ENCODE measurements around the gene SRXN1.
A peak's percentile ranks its signal among the peaks of the same experiment; 100 is the strongest.
"Not testable (repeated sequence)": the region's sequence is repeated elsewhere in the genome, so short reads cannot be mapped to it uniquely, and the experiment has no call there.

Gene SRXN1

DNA sequence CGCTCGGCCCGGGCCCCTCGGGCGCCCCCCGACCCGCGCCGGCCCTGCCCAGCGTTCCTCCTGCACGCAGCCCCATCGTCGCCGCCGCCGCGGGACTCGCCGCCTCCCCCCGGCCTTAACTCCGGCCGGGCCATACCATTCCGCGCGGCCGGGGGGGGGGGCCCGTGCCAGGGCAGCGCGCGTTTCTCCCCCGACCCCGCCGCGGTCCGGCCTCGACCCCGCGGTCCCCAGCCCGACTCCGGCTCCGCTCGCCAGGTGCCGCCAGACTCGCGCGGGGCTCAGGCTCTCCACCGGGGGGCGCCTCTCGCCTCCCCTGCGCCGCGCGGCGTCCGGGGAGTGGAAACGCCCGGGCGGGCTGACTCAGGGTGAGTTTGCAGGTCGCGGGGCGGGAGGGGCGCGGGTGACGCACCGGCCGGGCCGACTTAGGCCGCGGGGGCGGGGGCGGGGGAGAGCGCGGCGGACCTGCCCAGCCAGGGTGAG lies at the start of gene SRXN1:
Gene SRXN1 (minus strand): TSS at position 91 of the 480 bp plus-strand sequence. CDS start 15 bp downstream, at position 76.
- peak; percentile 62 to 79 for DNase-seq (ENCODE audit: low read depth in 2 of 2)

DNA sequence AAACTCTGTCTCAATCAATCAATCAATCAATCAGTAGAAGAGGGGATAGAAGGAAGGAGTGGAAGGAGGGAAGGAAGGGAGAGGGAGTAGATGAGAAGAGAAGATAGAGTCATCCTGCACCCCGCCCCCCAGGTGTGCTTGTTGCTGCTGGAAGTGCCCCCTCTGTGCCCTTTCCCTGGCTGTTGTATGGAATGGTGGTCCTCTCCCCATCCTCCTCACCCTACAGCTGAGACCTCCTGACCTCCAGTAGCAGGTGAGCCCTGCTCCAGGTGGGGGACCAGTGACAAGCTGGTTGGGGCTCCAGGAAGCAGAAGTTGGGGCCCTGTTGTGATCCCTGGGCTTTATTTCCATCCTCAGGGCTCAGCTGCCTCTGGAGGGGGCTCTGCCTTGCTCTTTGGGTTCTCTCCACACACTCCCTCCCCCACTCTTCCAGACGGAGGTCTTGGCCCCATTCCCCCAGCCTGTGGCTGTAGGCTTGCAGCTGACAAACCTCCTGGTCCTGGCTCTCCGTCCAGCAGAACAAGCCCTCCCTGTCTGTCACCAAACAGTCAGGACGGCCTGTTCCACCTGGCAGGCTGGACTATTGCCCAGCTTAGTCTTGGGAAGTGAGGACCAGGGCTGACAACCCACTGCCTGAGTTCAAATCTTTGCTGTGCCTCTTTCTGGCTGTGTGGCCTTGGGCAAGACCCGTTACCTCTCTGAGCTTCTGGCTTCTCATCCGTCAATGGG lies 48.6 kb upstream of the SRXN1 start:
- no peak for DNase-seq (ENCODE audit: low read depth in 2 of 2)

DNA sequence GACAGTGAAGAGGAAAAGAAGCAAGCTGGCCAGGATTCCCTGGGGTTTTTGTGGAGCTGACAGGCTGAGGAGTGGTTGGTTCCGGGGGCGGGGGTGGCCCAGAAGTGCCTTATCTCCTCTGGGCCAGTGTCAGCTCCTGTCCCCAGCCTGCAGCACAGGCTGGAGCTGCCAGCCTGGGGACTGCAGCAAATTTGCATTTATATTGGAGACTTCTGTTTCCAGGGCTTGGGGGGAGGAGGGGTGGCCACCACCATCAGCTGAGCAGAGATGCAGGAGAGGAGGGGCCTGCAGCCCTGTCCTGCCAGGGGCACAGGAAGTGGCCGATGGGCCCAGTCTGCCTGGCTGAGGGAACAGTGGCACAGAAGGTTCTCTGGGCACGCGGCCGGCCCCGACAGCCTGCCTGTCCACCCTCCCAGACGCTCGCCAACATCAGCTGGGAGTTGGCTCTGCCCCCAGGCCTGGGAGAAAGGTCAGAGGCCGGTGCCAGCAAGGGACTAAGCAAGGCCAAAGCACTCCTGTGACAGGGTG lies 46.9 kb upstream of the SRXN1 start:
- no peak for DNase-seq (ENCODE audit: low read depth in 2 of 2)

DNA sequence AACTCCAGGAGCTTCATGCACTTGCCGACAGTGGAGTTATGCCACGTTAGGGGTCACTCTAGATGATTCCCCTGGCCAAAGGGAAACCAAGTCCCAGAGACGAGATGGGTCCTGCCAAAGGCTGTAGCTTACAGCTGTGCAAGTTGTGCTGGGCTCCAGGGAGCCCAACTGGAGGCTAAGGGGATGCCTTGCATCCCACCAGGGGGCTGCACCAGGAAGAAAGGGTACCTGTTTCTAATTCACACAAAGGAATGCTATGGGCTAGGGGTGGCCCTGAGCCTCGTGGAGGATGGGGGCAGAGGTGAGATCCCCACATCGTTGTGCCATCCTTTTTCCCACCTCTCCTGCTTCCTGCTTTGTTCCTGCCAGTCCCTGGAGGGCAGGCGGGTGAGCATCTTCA lies 46.3 kb upstream of the SRXN1 start:
- DNase-seq (ENCODE audit: low read depth in 2 of 2): no peak

DNA sequence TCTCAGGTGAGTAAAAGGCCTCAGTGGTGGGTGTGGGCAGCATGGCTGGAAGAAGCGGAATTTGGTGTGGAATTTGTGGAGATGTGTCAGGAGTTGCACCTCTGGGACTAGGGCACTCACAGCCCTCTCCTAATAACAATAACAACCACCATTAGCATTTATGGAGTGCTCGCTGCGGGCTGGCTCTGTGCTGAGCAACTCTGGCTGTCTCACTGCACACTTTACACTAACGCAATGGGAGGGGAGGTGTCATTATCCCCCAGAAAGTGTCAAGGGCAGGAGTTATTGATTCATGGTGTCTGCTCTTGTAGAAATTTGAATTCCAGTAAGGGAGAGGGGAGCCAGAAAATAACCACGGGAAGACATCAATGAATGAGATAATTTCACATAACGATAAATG lies 45.3 kb upstream of the SRXN1 start:
- DNase-seq (ENCODE audit: low read depth in 2 of 2): no peak

DNA sequence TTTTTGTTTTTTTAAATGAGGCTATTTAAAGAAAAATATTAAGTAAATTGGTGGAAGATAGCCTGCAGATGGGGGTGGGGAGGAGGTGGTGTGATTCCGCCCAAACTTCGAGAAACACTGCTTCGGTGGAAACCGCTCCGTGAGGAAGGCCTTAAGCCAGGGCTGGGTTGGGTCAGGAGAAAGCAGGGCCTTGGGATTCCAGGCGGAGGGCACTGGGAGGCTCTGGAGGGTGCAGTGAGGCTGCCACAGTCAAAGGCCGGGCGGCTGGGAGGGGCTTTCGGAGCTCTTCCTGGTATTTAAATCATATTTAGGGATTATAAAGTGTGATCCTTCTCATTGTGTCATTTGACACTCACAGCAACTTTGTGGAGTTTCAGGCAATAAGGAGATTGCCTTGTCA lies 44.8 kb upstream of the SRXN1 start:
- no peak for DNase-seq (ENCODE audit: low read depth in 2 of 2)

DNA sequence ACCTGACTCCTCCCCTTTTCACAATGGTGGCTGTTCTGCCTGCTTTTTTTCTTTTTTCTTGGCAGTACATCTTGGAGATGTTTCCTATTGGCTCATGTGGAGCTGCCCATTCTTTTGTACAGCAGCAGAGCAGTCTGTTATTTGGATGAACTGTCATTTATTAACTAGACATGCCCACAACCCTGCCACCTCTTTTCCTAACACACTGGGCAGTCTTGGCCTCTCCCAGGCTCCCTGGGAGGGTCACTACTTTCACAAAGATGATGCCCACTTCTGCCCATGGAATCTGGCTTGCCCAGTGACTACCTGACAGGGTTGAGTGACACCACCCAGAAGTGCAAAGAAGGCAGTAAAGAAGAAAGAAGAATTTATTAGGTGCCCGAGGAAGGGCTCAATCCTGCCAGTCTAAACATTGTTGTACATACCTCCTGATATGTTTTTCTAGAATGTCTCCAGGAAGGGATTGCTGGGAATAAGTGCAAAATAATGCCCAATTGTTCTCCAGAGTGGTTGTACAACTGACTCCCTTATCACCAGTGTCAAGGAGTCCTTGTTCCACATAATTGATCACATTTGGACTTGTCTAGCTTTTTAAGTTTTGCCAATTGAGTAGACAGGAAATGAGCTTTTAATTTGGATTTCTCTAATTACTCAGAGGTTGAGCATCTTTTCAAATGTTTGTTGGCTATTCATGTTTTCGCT lies 42.3 kb upstream of the SRXN1 start:
- no peak for DNase-seq (ENCODE audit: low read depth in 2 of 2)

DNA sequence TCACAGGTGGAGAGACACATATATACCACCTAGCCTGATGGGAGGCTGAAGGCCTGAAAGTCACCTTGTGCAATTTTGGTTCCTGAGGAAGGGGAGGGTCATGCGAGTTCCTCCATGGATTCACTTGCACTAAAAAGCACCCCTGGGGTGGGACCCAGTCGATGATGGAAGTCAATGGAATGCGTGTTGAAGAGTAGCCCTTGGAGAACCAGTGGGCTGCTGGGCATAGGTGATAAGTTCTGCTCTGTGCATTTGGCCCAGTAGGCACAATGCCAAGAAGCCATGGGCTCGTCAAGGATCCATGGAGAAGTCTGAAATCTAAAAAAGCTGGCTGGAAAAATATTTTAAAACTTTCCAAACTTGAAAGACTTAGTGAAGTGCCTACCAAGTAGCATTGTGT lies 41.5 kb upstream of the SRXN1 start:
- DNase-seq (ENCODE audit: low read depth in 2 of 2): no peak

DNA sequence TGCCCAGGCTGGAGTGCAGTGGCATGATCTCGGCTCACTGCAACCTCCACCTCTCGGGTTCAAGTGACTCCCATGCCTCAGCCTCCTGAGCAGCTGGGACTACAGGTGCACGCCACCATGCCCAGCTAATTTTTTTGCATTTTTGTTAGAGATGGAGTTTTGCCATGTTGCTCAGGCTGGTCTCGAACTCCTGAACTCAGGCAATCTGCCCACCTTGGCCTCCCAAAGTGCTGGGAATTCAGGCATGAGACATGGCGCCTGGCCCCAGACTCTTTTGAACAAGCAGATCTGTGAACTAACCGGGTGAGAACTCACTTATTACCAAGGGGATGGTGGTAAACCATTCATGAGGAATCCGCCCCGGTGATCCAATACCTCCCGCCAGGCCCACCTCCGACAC lies 40.8 kb upstream of the SRXN1 start:
- DNase-seq (ENCODE audit: low read depth in 2 of 2): not testable (repeated sequence)

DNA sequence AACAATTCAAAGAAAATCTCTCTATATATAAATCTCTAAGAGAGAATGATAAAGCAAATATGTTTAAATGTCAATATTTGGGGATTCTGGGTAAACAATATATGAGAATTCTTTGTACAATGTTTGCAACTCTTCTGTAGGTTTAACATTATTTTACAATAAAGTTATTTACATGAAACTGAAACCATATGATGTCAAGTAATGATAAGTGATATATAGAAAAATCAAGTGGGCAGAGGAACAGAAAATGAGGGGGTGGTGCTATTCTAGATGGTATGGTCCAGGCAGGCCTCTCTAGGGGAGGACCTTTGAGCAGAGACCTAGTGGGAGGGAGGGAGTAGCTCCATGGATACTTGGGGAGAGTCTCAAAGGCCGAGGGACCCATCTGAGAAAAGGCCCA lies 39.0 kb upstream of the SRXN1 start:
- no peak for DNase-seq (ENCODE audit: low read depth in 2 of 2)

DNA sequence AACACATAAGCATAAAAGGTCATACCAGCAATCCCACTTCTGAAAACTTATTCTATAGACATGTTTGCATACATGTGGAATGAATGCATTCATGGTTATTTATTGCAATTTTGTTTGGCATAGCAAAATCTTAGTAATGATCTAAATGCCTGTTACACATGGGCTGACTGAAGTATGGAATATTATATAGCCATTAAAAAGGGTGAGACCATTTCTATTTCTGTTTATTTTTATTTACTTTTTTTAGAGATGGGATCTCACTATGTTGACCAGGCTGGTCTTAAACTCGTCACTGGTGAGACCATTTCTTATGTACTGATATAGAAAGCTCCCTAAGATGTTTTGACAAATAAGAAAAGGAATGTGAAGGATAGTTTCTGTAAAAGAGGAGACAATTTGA lies 36.9 kb upstream of the SRXN1 start:
- no peak for DNase-seq (ENCODE audit: low read depth in 2 of 2)

DNA sequence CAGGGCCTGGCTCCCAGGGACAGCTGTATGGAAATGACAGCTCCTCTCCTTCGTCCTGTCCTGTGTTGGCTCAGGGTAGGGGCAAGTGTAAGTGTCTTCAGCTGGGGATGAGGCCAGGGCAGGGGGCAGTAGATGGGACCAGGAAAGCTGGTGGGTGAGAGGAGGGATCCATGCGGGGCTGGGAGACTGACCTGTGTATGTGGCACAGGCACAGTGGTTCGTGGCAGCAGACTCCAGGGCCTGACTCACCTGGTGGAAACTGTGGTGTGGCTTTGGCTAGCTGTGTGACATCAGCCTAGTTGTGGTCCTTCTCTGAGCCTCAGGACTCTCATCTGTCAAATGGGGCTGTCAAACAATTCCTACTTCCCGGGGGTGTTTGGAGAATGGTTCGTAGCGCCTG lies 36.3 kb upstream of the SRXN1 start:
- no peak for DNase-seq (ENCODE audit: low read depth in 2 of 2)

DNA sequence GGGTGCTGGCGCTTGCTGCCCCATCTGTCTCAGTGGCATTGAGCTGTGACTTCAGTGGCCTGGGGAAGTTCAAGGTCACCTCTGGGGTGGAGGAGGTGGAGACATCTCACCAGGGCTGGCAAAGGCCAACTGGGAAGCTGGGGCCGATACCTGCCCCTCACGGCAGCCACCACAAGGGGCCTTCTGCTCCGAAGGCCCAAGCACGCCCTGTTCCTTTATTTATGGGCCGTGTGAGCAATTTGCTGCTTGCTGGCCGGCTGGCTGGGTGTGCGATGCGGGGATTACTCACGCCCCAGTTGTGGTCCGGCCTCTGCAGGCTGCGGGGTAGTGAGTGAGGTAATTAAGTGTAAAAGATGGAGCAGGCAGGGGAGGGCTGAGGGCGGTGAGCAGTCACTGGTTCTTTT lies 35.8 kb upstream of the SRXN1 start:
- DNase-seq (ENCODE audit: low read depth in 2 of 2): no peak

DNA sequence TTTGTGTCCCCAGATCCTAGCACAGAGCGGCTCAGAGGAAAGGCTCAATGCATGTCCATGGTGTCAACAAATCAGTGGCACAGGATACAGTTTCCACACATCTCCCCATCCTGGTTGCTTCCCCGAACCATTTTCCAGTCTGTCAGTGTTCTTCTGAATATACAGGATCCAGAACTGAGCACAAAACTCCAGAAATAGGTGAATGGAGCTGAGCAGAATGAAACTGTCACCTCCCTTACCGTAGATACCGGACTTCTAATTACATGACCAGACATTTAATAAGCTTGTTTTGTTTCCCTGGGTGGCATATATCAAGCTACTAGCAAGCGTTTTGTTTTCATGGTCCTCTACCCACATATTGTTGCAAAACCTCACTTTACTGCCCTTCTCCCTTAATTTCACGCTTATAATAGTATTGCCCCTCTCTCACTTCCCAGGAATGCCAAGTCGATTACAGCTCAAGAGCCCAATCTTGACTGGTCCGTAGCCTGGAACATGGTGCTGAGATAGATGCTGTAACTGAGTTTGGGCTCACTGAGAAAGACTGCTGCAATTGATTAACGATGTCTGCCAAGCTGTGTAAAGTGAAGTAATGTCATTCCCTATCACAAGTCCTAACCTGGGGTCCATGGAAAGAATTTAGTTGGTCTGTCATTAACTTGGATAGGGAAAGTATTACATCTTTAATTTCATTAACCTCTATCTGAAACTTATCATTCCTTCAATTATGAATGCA lies 34.6 kb upstream of the SRXN1 start:
- no peak for DNase-seq (ENCODE audit: low read depth in 2 of 2)

DNA sequence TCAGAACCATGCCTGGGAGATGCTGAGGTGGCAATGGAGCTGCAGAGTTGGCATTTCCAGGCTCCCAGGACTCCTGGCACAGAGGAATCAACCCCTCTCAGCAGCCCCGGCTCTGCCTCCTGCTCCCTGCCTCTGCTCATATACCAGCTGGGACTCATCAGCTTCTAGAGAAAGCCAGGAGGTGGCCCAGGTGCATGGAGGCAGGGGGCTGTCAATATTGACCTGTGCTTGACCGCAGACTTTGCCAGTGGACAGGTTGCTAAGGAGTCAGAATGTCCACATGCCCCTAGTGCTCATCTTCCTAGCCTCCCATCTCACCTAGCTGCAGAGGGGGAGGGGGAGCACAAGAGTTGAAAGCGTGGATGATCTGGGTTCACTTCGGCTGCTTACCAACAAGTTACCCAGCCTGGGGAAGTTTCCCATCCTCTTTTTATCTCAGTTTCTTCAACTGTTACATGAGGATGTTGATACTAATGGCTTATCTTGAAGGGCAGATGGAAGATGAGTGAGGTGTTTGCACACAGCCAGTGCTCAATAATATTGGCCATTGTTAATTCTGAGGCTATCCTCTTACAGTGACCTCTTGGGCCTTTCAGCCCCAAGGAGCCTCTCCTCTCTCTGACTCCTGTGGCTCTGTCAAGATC lies 31.8 kb upstream of the SRXN1 start:
- no peak for DNase-seq (ENCODE audit: low read depth in 2 of 2)

DNA sequence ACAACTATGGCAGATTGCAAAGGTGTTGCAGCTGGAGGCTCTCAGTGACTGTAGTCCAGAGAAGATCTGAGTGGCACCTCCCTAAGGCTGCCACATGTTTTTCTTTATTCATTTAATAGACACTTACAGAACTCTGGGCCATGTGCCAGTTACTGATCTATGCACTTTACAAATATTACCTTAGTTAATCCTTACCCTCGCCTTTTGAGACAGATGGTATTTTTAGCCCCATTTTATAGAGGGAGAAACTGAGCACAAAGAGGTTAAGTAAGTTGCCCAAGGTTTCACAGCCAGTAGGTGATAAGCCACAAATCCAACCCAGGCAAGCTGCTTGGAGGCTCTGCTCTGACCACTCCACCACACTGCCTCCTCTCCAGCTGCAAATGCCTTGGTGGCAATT lies 29.1 kb upstream of the SRXN1 start:
- no peak for DNase-seq (ENCODE audit: low read depth in 2 of 2)

DNA sequence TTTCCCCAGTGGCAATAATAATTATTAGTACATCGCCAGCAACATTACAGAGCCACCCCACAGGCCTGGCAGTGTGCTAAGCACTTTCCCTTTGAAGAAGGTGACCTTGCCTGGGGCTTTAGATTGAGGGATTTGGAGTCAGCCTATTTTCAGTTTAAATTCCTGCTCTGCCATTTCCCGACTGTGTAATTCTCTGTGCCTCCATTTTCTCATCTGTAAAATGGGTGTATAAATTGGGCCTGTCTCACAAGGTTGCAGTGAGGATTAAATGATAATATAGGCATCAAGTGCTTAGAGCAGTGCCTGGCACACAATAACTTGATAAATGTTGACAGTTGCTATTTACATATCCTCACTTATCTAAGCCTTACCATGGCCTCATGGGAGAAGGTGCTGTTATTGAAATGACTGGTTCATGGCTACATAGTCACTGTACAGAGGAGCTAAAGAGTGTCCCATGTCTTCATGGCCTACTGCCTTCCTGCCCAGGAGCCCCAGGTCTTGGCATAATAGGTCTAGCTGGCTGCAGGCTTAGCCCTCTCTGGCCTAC lies 27.7 kb upstream of the SRXN1 start:
- no peak for DNase-seq (ENCODE audit: low read depth in 2 of 2)

DNA sequence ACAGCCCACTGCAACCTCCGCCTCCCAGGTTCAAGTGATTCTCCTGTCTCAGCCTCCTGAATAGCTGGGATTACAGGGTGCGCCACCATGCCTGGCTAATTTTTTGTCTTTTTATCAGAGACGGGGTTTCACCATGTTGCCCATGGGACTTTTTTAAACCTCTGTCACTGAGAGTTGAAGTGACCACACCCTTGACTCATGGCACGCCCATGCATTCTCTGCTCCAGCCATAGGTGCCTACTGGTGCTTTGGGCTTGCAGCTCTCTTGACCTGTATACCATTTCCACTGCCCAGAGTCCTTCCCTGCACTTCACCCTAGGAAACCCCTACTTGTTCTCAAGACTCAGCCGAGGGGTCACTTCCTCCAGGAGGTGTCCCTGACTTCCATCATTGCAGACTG lies 25.0 kb upstream of the SRXN1 start:
- no peak for DNase-seq (ENCODE audit: low read depth in 2 of 2)

DNA sequence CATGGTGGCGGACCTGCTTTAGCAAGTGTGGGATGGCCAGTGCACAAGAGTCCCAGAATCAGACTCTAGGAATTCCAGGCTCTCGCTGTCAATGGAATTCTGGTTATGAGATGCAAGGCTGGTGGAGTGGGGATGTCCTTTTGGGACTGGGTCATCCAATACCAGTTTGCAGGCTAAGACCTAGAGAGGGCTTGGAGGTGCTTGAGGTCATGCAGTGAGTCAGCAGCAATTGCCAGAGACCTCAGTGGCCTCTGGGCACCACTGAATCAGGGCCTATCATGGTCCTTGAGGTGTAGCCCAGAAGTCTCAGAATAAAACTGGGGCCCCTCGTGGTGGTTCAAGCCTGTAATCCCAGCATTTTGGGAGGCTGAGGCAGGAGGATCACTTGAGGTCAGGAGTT lies 24.0 kb upstream of the SRXN1 start:
- no peak for DNase-seq (ENCODE audit: low read depth in 2 of 2)

DNA sequence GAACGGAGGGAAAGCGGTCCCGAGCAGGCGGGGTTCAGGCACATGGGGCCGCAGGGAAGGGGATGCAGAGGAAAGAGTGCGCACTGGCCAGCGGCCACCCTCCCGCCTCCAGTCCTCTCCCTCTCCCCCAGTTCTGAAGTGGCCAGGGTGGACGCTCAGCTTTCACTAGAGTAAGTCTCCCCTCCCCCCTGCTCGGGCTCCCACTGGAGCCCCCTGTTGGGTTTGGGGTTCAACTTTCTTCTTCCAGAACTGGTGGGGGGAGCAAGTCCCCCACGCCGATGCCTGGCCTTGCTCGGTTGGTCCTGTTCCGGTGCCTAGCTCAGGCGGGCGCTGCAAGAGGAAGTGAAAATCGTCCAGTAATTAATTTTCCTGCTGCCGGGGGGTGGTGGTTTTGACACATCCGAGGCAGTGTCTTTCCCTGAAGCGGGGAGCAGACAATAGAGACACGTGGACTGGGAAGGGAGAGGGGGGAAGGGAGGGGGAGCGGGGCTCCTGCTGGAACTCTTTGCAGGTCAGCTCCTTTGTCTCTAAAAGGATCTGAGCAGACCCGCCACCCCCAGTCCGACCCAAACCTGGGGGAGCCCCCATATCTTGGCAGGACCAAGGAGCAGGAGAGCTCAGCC lies 23.4 kb upstream of the SRXN1 start:
- DNase-seq (ENCODE audit: low read depth in 2 of 2): no peak
